Kidney epithelial cell (primary cell): ENCODE measurements around the gene OXSR1. TPM values are rescaled to one million over a fixed set of nuclear protein-coding genes. Genes with fewer than 3 reads are reported as not detected.

Experiments
- DNase-seq: peaks from one replicate; pipeline ENCODE4 v3.0.0-alpha.2; 2010; ENCODE audit warnings: low read depth
- H3K27me3 ChIP-seq: 2 replicates; pipeline ENCODE4 v1.6.0; 2011; ENCODE audit warnings: low read length; ENCODE audit not compliant: control insufficient read depth, insufficient read depth
- H3K36me3 ChIP-seq: 2 replicates; pipeline ENCODE4 v1.5.1; 2011; ENCODE audit warnings: low read length; ENCODE audit not compliant: control insufficient read depth, insufficient read depth
- H3K4me3 ChIP-seq: 2 replicates; pipeline ENCODE4 v1.5.1; 2011; ENCODE audit warnings: low read depth, mild to moderate bottlenecking, control low read depth, low read length
- CTCF ChIP-seq: IDR thresholded peaks from 2 replicates; pipeline ENCODE4 v1.5.1; 2011; ENCODE audit warnings: mild to moderate bottlenecking, moderate library complexity, low read length, control low read depth, inconsistent platforms; ENCODE audit not compliant: insufficient read depth, poor library complexity, severe bottlenecking
- total RNA-seq: library from RNA; depleted of rRNA; stranded (reverse); fragments of >200 nt; gene quantifications from 2 replicates; pipeline ENCODE4 v1.2.3, GENCODE V29; 2015

Gene OXSR1
- total RNA-seq, 1 donor from 2014 or later: 41.9 TPM

GRCh38 chr3:38214560-38214959, 49.2 kb downstream of the OXSR1 start:
- H3K27me3 ChIP-seq: no peaks in the 10 kb centered on the region
- H3K36me3 ChIP-seq: no peaks in the 10 kb centered on the region
- H3K4me3 ChIP-seq: no peak overlapping the region
- DNase-seq: no peak
- TF ChIP-seq CTCF: no peak

DNA sequence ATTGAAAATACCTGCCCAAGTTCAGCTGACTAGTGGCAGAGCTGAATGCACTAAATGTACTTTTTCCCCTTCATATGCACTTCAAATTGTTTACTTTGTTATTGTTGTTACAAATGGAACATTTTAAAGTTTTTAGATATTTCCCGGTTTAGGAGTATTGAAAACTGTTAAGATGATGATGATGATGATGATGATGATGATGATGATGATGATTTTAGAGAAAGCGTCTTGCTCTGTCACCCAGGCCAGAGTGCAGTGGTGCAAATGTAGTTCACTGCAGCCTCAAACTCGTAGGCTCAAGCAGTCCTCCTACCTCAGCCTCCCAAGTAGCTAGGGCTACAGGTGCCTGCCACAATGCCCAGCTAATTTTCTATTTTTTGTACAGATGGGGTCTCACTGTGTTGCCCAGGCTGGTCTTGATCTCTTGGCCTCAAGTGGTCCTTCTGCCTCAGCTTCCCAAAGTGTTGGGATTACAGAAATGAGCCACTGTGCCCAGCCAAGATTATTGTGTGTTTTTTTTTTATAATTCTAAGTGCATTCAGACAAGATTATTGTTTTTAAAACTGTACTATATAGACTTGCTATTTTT, 54.4 kb downstream of the OXSR1 start:
- no peaks in the 10 kb centered on the region for H3K27me3 ChIP-seq
- TF ChIP-seq CTCF: no peak
- no peak overlapping the region for H3K4me3 ChIP-seq
- no peaks in the 10 kb centered on the region for H3K36me3 ChIP-seq
- DNase-seq: no peak

DNA sequence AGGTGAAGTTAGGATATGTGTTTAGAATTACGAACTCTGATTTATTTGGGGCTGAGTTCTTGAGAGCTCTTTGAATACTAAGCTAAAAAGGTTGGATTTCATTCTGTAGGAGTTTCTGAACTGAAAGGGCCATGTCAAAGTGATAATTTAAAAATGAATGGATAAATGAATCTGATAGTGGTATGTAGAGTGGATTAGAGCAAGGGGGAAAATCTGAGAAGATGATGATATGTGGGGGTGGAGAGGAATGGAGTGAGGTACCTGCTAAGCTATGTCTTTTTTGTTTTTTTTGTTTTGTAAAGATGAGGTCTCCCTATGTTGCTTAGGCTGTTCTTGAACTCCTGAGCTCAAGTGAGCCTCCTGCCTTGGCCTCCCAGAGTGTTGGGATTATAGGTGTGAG, 55.7 kb downstream of the OXSR1 start:
- H3K36me3 ChIP-seq: no peaks in the 10 kb centered on the region
- no peak for DNase-seq
- no peak for TF ChIP-seq CTCF
- H3K27me3 ChIP-seq: no peaks in the 10 kb centered on the region
- no peak overlapping the region for H3K4me3 ChIP-seq

DNA sequence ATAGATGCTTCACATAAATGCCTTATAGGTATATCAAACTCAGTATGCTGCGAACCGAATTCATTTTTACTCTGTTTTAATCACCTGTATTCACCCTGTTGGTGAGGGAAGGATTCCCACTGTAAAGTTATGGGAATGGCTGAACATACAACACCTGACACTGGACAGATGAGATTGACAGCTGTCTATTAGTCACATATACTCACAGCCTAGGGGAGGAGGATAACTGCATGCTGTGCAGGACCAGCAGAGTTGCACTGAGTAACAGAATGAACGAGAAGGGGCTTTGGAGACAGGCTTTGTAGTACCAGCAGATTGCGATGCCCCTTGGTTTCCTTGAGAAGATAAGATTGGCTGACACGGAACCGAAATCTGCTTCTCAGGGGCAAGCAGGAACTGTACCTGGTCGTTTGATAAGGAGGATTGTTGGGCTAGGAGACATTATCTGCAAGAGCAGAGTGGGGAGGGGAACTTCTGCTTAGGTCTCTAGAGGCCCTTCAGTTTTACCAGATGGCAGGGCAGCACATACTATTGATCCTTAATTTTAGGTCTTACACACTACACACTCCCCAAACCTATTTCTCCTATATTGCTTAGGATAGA, 56.8 kb downstream of the OXSR1 start:
- Histone ChIP-seq H3K4me3 (no peak overlapping the region), H3K27me3 (no peaks in the 10 kb centered on the region), H3K36me3 (no peaks in the 10 kb centered on the region)
- DNase-seq: no peak
- TF ChIP-seq CTCF: no peak

GRCh38 chr3:38224357-38224756, 59.0 kb downstream of the OXSR1 start:
- Histone ChIP-seq H3K27me3 (no peaks in the 10 kb centered on the region), H3K36me3 (no peaks in the 10 kb centered on the region)
- no peak for DNase-seq

More at GRCh38 chr3:38224357-38224756, 59.0 kb downstream of the OXSR1 start:
- no peak overlapping the region for H3K4me3 ChIP-seq
- no peak for TF ChIP-seq CTCF
